HG03571 (cell line): ENCODE measurements around the gene MRPS22.

Experiments used
- ATAC-seq: cut with Tn5 transposase; IDR thresholded peaks from one replicate; pipeline ENCODE4 v1.9.1; 2021; ENCODE audit not compliant: unreplicated experiment

MRPS22 gene

GRCh38 chr3:139311557-139311956 lies 32.3 kb upstream of the MRPS22 start:
- ATAC-seq: no peak

- no peak for ATAC-seq
Observed at GRCh38 chr3:139312416-139312815, 31.4 kb upstream of the MRPS22 start.

GRCh38 chr3:139312959-139313358 lies 30.9 kb upstream of the MRPS22 start:
- ATAC-seq: no peak

GRCh38 chr3:139313921-139314320 lies 29.9 kb upstream of the MRPS22 start:
- ATAC-seq: no peak

GRCh38 chr3:139317215-139317614 lies 26.6 kb upstream of the MRPS22 start:
- no peak for ATAC-seq

- no peak for ATAC-seq
Observed at GRCh38 chr3:139317660-139318430, 26.0 kb upstream of the MRPS22 start.

GRCh38 chr3:139318431-139318816 lies 25.4 kb upstream of the MRPS22 start:
- ATAC-seq: no peak

GRCh38 chr3:139318826-139319225 lies 25.0 kb upstream of the MRPS22 start:
- ATAC-seq: no peak

GRCh38 chr3:139319428-139320402 lies 24.1 kb upstream of the MRPS22 start:
- no peak for ATAC-seq

- ATAC-seq: no peak
Observed at GRCh38 chr3:139320551-139321309, 23.1 kb upstream of the MRPS22 start.

- ATAC-seq: no peak
Observed at GRCh38 chr3:139322346-139322745, 21.5 kb upstream of the MRPS22 start.

- no peak for ATAC-seq
Observed at GRCh38 chr3:139323146-139323545, 20.7 kb upstream of the MRPS22 start.

- ATAC-seq: no peak
Observed at GRCh38 chr3:139324456-139324855, 19.4 kb upstream of the MRPS22 start.

GRCh38 chr3:139325551-139325950 lies 18.3 kb upstream of the MRPS22 start:
- ATAC-seq: no peak

GRCh38 chr3:139326131-139326530 lies 17.7 kb upstream of the MRPS22 start:
- ATAC-seq: no peak

- no peak for ATAC-seq
Observed at GRCh38 chr3:139326707-139327106, 17.1 kb upstream of the MRPS22 start.

- no peak for ATAC-seq
Observed at GRCh38 chr3:139327231-139327630, 16.6 kb upstream of the MRPS22 start.

- ATAC-seq: no peak
Observed at GRCh38 chr3:139327861-139328260, 16.0 kb upstream of the MRPS22 start.

GRCh38 chr3:139328356-139328755 lies 15.5 kb upstream of the MRPS22 start:
- no peak for ATAC-seq

GRCh38 chr3:139329364-139329850 lies 14.4 kb upstream of the MRPS22 start:
- peak; percentile 97 for ATAC-seq

- no peak for ATAC-seq
Observed at GRCh38 chr3:139332092-139332491, 11.7 kb upstream of the MRPS22 start.
